ENCODE results near the gene LHB.

Gene LHB

DNA sequence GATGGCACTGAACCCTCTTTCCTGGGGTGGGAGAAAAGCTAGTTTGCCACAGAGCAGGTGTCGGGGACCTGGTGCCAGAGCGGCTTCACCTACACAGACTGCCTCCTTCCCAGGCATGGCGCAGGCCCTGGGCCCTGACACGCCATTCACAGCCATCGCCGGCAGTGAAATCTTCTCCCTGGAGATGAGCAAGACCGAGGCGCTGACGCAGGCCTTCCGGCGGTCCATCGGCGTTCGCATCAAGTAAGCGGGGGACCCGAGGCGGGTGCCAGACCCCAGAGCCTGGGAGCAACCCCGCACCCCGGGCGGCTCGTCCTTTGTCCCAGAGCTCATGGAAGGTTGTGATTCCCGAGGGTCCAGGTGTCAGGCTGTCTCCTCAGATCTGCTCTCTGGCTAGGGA lies 10.0 kb downstream of the LHB start:
- Histone ChIP-seq H3K4me1 (ENCODE audit: control insufficient read depth in 1 of 2, insufficient read depth in 2 of 2, low read length in 2 of 2) (no peaks in the 10 kb centered on the region), H3K9me3 (ENCODE audit: insufficient read depth, low read depth, low read length) (peaks cover 2% of the 10 kb centered on the region), H3K4me3 (ENCODE audit: low read depth, low read length) (no peak overlapping the region), H2BK5ac (ENCODE audit: low read depth, low read length, poor library complexity) (no peak overlapping the region), H3K36me3 (ENCODE audit: control insufficient read depth in 1 of 2, insufficient read depth in 2 of 2, low read length in 2 of 2) (peaks cover 59 to 65% of the 10 kb centered on the region in 2 experiments), H3K79me2 (ENCODE audit: control insufficient read depth, insufficient read depth, low read length, poor library complexity) (no peaks in the 10 kb centered on the region), H3K79me1 (ENCODE audit: low read length) (peaks cover 2% of the 10 kb centered on the region), H2AK5ac (ENCODE audit: low read length) (no peak overlapping the region), H3K14ac (ENCODE audit: low read length) (no peak overlapping the region), H4K8ac (ENCODE audit: low read depth, low read length) (no peak overlapping the region), H4K12ac (ENCODE audit: low read depth, low read length) (no peak overlapping the region), H2BK12ac (ENCODE audit: low read length) (no peak overlapping the region), H2AFZ (ENCODE audit: insufficient read depth, low read length, poor library complexity) (no peak overlapping the region), H3K27me3 (ENCODE audit: insufficient read depth, low read length) (no peaks in the 10 kb centered on the region), H3K9ac (ENCODE audit: low read length) (no peak overlapping the region), H3K4ac (ENCODE audit: low read depth, low read length) (no peak overlapping the region), H3K4me2 (ENCODE audit: low read length) (no peak overlapping the region), H3K23ac (ENCODE audit: low read length) (no peak overlapping the region), H3K18ac (ENCODE audit: low read length) (no peak overlapping the region), H2BK120ac (ENCODE audit: insufficient read depth, low read length, poor library complexity) (no peak overlapping the region), H3K27ac (ENCODE audit: low read depth, low read length) (no peak overlapping the region), H4K91ac (ENCODE audit: low read depth, low read length) (no peak overlapping the region)
- DNase-seq, result no peak
- no CpG with 5 or more reads among the region's 22 CpGs for WGBS (ENCODE audit: extremely low coverage, insufficient coverage, insufficient read length)

DNA sequence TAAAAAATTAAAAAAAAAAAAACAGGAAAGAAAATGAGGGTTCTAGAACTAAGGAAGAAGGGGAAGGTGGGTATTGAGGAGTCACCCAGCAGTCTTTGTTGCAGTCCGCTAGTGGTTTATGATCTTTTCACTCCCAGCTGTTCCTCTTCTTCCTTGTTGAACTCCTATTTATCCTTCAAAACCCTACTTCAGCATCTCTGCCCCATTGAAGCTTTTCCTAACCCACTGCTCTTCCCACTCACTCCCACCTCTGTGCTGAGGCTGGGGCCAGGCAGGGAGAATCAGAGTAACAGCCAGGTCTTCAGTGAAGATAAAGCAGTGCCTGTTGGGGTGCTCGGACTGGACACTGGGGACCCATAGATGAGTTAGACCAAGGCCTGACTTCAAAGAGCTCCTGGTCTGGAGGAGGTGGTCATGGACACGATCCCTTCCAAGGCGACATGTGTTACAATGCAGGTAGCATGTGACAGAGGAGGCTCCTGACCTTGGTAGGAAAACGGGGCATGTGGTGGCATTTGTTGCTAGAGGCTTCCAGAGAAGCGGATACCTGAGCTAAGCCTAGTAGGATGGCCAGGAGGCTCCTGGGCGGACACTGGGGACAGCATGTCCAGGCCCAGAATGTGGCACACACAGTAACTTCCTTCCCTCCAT lies 11.8 kb downstream of the LHB start:
- no peak for DNase-seq
- no peaks in the 10 kb centered on the region for H3K9me3 ChIP-seq (ENCODE audit: insufficient read depth, low read depth, low read length)
- no peak overlapping the region for H3K18ac ChIP-seq (ENCODE audit: low read length)
- no peak overlapping the region for H2AK5ac ChIP-seq (ENCODE audit: low read length)
- no peak overlapping the region for H3K14ac ChIP-seq (ENCODE audit: low read length)
- H3K36me3 ChIP-seq (ENCODE audit: control insufficient read depth in 1 of 2, insufficient read depth in 2 of 2, low read length in 2 of 2), result peaks cover 42 to 50% of the 10 kb centered on the region in 2 experiments
- WGBS (ENCODE audit: extremely low coverage, insufficient coverage, insufficient read length), result no CpG with 5 or more reads among the region's 7 CpGs
- no peak overlapping the region for H4K8ac ChIP-seq (ENCODE audit: low read depth, low read length)
- no peak overlapping the region for H3K4me2 ChIP-seq (ENCODE audit: low read length)
- H4K91ac ChIP-seq (ENCODE audit: low read depth, low read length), result no peak overlapping the region
- no peak overlapping the region for H3K4me3 ChIP-seq (ENCODE audit: low read depth, low read length)
- H3K9ac ChIP-seq (ENCODE audit: low read length), result no peak overlapping the region
- no peak overlapping the region for H4K12ac ChIP-seq (ENCODE audit: low read depth, low read length)
- H2BK5ac ChIP-seq (ENCODE audit: low read depth, low read length, poor library complexity), result no peak overlapping the region
- H3K79me1 ChIP-seq (ENCODE audit: low read length), result no peaks in the 10 kb centered on the region
- no peak overlapping the region for H3K27ac ChIP-seq (ENCODE audit: low read depth, low read length)
- no peak overlapping the region for H2BK12ac ChIP-seq (ENCODE audit: low read length)
- H2BK120ac ChIP-seq (ENCODE audit: insufficient read depth, low read length, poor library complexity), result no peak overlapping the region
- H2AFZ ChIP-seq (ENCODE audit: insufficient read depth, low read length, poor library complexity), result no peak overlapping the region
- H3K23ac ChIP-seq (ENCODE audit: low read length), result no peak overlapping the region
- H3K4ac ChIP-seq (ENCODE audit: low read depth, low read length), result no peak overlapping the region
- no peaks in the 10 kb centered on the region for H3K79me2 ChIP-seq (ENCODE audit: control insufficient read depth, insufficient read depth, low read length, poor library complexity)
- H3K27me3 ChIP-seq (ENCODE audit: insufficient read depth, low read length), result no peaks in the 10 kb centered on the region
- H3K4me1 ChIP-seq (ENCODE audit: control insufficient read depth in 1 of 2, insufficient read depth in 2 of 2, low read length in 2 of 2), result no peaks in the 10 kb centered on the region

DNA sequence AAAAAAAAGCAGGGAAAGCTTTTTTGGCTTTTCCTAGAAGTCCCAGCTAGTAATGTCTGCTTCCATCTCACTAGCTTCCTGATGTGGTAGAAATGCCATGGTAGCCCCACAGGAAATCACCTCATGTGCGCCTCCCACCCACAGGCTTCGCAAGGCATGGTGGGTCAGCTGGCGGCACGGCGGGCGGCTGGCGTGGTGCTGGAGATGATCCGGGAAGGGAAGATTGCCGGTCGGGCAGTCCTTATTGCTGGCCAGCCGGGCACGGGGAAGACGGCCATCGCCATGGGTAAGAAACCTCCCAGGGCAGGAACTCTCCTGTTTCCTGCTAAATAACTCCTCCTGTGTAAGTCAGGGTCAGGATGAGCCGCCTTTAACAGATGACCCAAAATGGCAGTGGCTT lies 12.8 kb downstream of the LHB start:
- no CpG with 5 or more reads among the region's 15 CpGs for WGBS (ENCODE audit: extremely low coverage, insufficient coverage, insufficient read length)

DNA sequence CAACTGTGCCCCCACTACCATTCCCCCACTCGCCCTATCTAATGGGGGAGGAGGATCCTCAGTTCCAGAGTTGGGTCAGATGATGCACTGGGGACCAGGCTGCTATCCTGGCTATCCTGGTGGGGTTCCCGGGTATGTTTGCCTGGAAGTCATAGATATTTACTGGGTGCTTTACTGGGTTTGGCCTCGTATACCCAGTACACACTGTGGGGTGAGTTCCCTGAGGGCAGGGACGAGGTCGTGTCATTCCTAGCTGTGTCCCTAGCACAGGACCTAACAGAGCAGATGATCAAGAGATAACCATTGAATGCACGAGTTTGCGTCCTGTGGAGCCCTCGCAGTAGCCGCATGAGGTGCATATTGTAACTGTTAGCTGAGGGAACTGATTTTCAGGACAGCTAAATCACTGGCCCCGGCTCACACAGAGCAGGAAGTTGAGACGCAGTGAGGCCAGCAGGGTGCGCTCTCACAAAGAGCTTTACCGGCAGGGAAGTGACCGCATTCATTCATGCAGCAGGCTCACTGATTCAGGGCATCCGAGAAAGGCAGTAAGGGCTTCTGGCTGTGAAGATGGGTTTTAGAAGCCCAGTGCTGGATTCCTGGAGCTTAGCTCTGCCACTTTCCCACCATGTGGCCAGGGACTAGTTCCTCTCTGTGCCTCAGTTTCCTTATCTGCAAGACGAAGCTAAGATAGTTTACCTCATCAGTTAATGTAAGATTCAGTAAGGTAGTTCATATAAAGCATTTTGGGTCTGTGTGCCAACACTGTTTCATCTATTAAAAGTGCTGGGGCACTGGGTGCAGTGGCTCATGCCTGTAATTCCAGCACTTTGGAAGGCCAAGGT lies 17.2 kb downstream of the LHB start:
- Histone ChIP-seq H3K4me2 (ENCODE audit: low read length) (no peak overlapping the region), H3K4ac (ENCODE audit: low read depth, low read length) (no peak overlapping the region), H3K9ac (ENCODE audit: low read length) (no peak overlapping the region), H3K9me3 (ENCODE audit: insufficient read depth, low read depth, low read length) (no peaks in the 10 kb centered on the region), H3K18ac (ENCODE audit: low read length) (no peak overlapping the region), H2AK5ac (ENCODE audit: low read length) (no peak overlapping the region), H2BK5ac (ENCODE audit: low read depth, low read length, poor library complexity) (no peak overlapping the region), H4K12ac (ENCODE audit: low read depth, low read length) (no peak overlapping the region), H4K8ac (ENCODE audit: low read depth, low read length) (no peak overlapping the region), H2BK120ac (ENCODE audit: insufficient read depth, low read length, poor library complexity) (no peak overlapping the region), H3K79me1 (ENCODE audit: low read length) (no peaks in the 10 kb centered on the region), H3K4me1 (ENCODE audit: control insufficient read depth in 1 of 2, insufficient read depth in 2 of 2, low read length in 2 of 2) (no peaks in the 10 kb centered on the region), H3K27ac (ENCODE audit: low read depth, low read length) (no peak overlapping the region), H2AFZ (ENCODE audit: insufficient read depth, low read length, poor library complexity) (no peak overlapping the region), H3K27me3 (ENCODE audit: insufficient read depth, low read length) (no peaks in the 10 kb centered on the region), H3K4me3 (ENCODE audit: low read depth, low read length) (no peak overlapping the region), H3K79me2 (ENCODE audit: control insufficient read depth, insufficient read depth, low read length, poor library complexity) (no peaks in the 10 kb centered on the region), H3K36me3 (ENCODE audit: control insufficient read depth in 1 of 2, insufficient read depth in 2 of 2, low read length in 2 of 2) (peaks cover 18 to 19% of the 10 kb centered on the region in 2 experiments), H3K14ac (ENCODE audit: low read length) (no peak overlapping the region), H2BK12ac (ENCODE audit: low read length) (no peak overlapping the region), H3K23ac (ENCODE audit: low read length) (no peak overlapping the region), H4K91ac (ENCODE audit: low read depth, low read length) (no peak overlapping the region)
- DNase-seq, result peak; percentile 74 to 85
- no CpG with 5 or more reads among the region's 16 CpGs for WGBS (ENCODE audit: extremely low coverage, insufficient coverage, insufficient read length)

More for the DNA sequence above, 12.8 kb downstream of the LHB start:
- Histone ChIP-seq H3K4ac (ENCODE audit: low read depth, low read length) (no peak overlapping the region), H2BK5ac (ENCODE audit: low read depth, low read length, poor library complexity) (no peak overlapping the region), H3K79me2 (ENCODE audit: control insufficient read depth, insufficient read depth, low read length, poor library complexity) (no peaks in the 10 kb centered on the region), H2AK5ac (ENCODE audit: low read length) (no peak overlapping the region), H2AFZ (ENCODE audit: insufficient read depth, low read length, poor library complexity) (no peak overlapping the region), H3K9ac (ENCODE audit: low read length) (no peak overlapping the region), H3K27ac (ENCODE audit: low read depth, low read length) (no peak overlapping the region), H4K8ac (ENCODE audit: low read depth, low read length) (no peak overlapping the region), H3K9me3 (ENCODE audit: insufficient read depth, low read depth, low read length) (no peaks in the 10 kb centered on the region), H3K4me1 (ENCODE audit: control insufficient read depth in 1 of 2, insufficient read depth in 2 of 2, low read length in 2 of 2) (no peaks in the 10 kb centered on the region), H3K36me3 (ENCODE audit: control insufficient read depth in 1 of 2, insufficient read depth in 2 of 2, low read length in 2 of 2) (peaks cover 37 to 42% of the 10 kb centered on the region in 2 experiments), H2BK120ac (ENCODE audit: insufficient read depth, low read length, poor library complexity) (no peak overlapping the region), H3K23ac (ENCODE audit: low read length) (no peak overlapping the region), H3K27me3 (ENCODE audit: insufficient read depth, low read length) (no peaks in the 10 kb centered on the region), H3K14ac (ENCODE audit: low read length) (no peak overlapping the region), H4K12ac (ENCODE audit: low read depth, low read length) (no peak overlapping the region), H3K4me2 (ENCODE audit: low read length) (no peak overlapping the region), H3K4me3 (ENCODE audit: low read depth, low read length) (no peak overlapping the region), H4K91ac (ENCODE audit: low read depth, low read length) (no peak overlapping the region), H3K79me1 (ENCODE audit: low read length) (no peaks in the 10 kb centered on the region), H2BK12ac (ENCODE audit: low read length) (no peak overlapping the region), H3K18ac (ENCODE audit: low read length) (no peak overlapping the region)
- no peak for DNase-seq

Measured in trophoblast cell (in vitro differentiated cells and primary cell).